Lung (tissue), 12 donors: ENCODE results near the gene GNB2. TPM values are rescaled to one million over a fixed set of nuclear protein-coding genes. Genes with fewer than 3 reads are reported as not detected.
"Not testable (repeated sequence)": the region's sequence is repeated elsewhere in the genome, so short reads cannot be mapped to it uniquely, and the experiment has no call there.

Experiments used
- ATAC-seq: fragments of 200-7000 bp; cut with Tn5 transposase; one replicate; pipeline ENCODE4 v1.9.1; 2020; ENCODE audit warnings: moderate number of reproducible peaks; ENCODE audit not compliant: insufficient read depth, low FRiP score
- DNase-seq, 3 donors: peaks; one replicate each; pipeline ENCODE4 v3.0.0-alpha.2; 2013 to 2017
- H3K27ac ChIP-seq, 2 donors: one replicate each; pipeline ENCODE4 v1.5.1; 2013; ENCODE audit warnings: mild to moderate bottlenecking in 2 of 2, moderate library complexity in 2 of 2, control low read depth in 1 of 2, inconsistent platforms in 1 of 2, low read depth in 1 of 2, low read length in 1 of 2
- H3K27me3 ChIP-seq, 3 donors: one replicate each; pipeline ENCODE4 v1.5.1; 2013; ENCODE audit warnings: low read length in 2 of 3; ENCODE audit not compliant: control insufficient read depth in 3 of 3, insufficient read depth in 3 of 3
- H3K36me3 ChIP-seq, 4 donors: one replicate each; pipeline ENCODE4 v1.5.1; 2013; ENCODE audit warnings: low read length in 4 of 4, mild to moderate bottlenecking in 1 of 4, moderate library complexity in 1 of 4; ENCODE audit not compliant: control insufficient read depth in 4 of 4, insufficient read depth in 4 of 4
- H3K4me1 ChIP-seq, 5 donors: one replicate each; pipeline ENCODE4 v1.5.1; 2013; ENCODE audit warnings: low read length in 5 of 5, mild to moderate bottlenecking in 2 of 5, moderate library complexity in 1 of 5; ENCODE audit not compliant: control insufficient read depth in 5 of 5, insufficient read depth in 5 of 5
- H3K4me3 ChIP-seq: one replicate; pipeline ENCODE4 v1.5.1; 2013; ENCODE audit warnings: mild to moderate bottlenecking, control low read depth, moderate library complexity
- H3K9ac ChIP-seq, 2 donors: one replicate each; pipeline ENCODE4 v1.5.1; 2013; ENCODE audit warnings: low read length in 2 of 2, control low read depth in 1 of 2; ENCODE audit not compliant: insufficient read depth in 1 of 2
- H3K9me3 ChIP-seq, 4 donors: one replicate each; pipeline ENCODE4 v1.5.1; 2013; ENCODE audit warnings: low read length in 3 of 4, mild to moderate bottlenecking in 1 of 4, moderate library complexity in 1 of 4; ENCODE audit not compliant: control insufficient read depth in 4 of 4, insufficient read depth in 3 of 4
- CTCF ChIP-seq: IDR thresholded peaks from 2 replicates; pipeline ENCODE4 v1.5.1; 2012; ENCODE audit warnings: mild to moderate bottlenecking; ENCODE audit errors: control extremely low read depth, extremely low read depth
- WGBS, 2 donors: extraction: QIAGEN DNeasy Blood & Tissue Kit; methylation state at CpG; one replicate each; pipeline ENCODE4 v1.1.7; 2013; 5-methylcytosine and 5-hydroxymethylcytosine counted together
- polyA plus RNA-seq, 2 donors: library from polyadenylated mRNA; stranded (reverse); fragments of 200-250 nt; gene quantifications; one replicate each; pipeline ENCODE4 v1.2.1, GENCODE V29; 2013
- total RNA-seq, 2 donors: library from RNA; depleted of rRNA in 1 of 2; stranded (reverse); fragments of >200 nt in 1 of 2; gene quantifications; one replicate each; pipeline ENCODE4 v1.2.1, GENCODE V29; 2014 to 2021
- donor health status: control.
- donor health status: control.
- donor health status: Bipolar disorder and iron deficiency.
- donor health status: healthy.
- donor health status: DM: yes; HTN: yes; CAD: no.

Gene GNB2
- total and polyA plus RNA-seq, 4 donors, result 130 to 381 (median 238) TPM

- Histone ChIP-seq H3K9ac (no peak overlapping the region), H3K36me3 (no peaks in the 10 kb centered on the region), H3K4me3 (no peak overlapping the region), H3K27ac (no peak overlapping the region), H3K4me1 (peaks cover 0 to 10% (median 3%) of the 10 kb centered on the region in 5 donors), H3K27me3 (peaks cover 7 to 26% (median 23%) of the 10 kb centered on the region in 3 donors), H3K9me3 (peaks cover 0 to 2% (median 0%) of the 10 kb centered on the region in 4 donors)
- ATAC-seq, result no peak
- 83 to 90% methylated on average over 16 of the region's 16 CpGs for WGBS, 2 donors
- DNase-seq, result no peak
- no peak for TF ChIP-seq CTCF
These were observed 50.3 kb downstream of the GNB2 start for GRCh38 chr7:100723732-100724275.

- H3K9ac ChIP-seq, ATAC-seq, H3K36me3 ChIP-seq, H3K9me3 ChIP-seq, H3K4me3 ChIP-seq, DNase-seq, H3K27ac ChIP-seq, H3K4me1 ChIP-seq: not testable (repeated sequence)
- 92 to 100% methylated on average over 2 of the region's 2 CpGs for WGBS, 2 donors
- H3K27me3 ChIP-seq, result peaks cover 7 to 28% (median 19%) of the 10 kb centered on the region in 3 donors
These were observed 50.8 kb downstream of the GNB2 start for GRCh38 chr7:100724364-100724763.

GRCh38 chr7:100726996-100727761 lies 53.6 kb downstream of the GNB2 start:
- ATAC-seq, result no peak
- Histone ChIP-seq H3K27me3 (peaks cover 0 to 5% (median 3%) of the 10 kb centered on the region in 3 donors), H3K4me1 (peaks cover 0 to 2% (median 0%) of the 10 kb centered on the region in 5 donors), H3K27ac (peak overlapping the region in 1 of 2 donors; percentile 40), H3K4me3 (no peak overlapping the region), H3K9ac (no peak overlapping the region), H3K36me3 (no peaks in the 10 kb centered on the region), H3K9me3 (no peaks in the 10 kb centered on the region)
- peak in 1 of 3 donors; percentile 8 for DNase-seq
- no peak for TF ChIP-seq CTCF
- WGBS, 2 donors, result 55 to 68% methylated on average over 12 of the region's 12 CpGs

GRCh38 chr7:100728196-100728595 lies 54.7 kb downstream of the GNB2 start:
- peaks cover 0 to 5% (median 0%) of the 10 kb centered on the region in 3 donors for H3K27me3 ChIP-seq
- H3K36me3 ChIP-seq, result no peaks in the 10 kb centered on the region
- ATAC-seq (no peak), DNase-seq (no peak)
- WGBS, 2 donors, result 82 to 90% methylated on average over 8 of the region's 8 CpGs
- no peak overlapping the region for H3K4me3 ChIP-seq
- H3K27ac ChIP-seq, result no peak overlapping the region
- H3K4me1 ChIP-seq, result peaks cover 0 to 2% (median 0%) of the 10 kb centered on the region in 5 donors
- no peak overlapping the region for H3K9ac ChIP-seq
- TF ChIP-seq CTCF, result no peak
- no peaks in the 10 kb centered on the region for H3K9me3 ChIP-seq

Other genes starting within 250 kb of the GNB2 start
- gene ZCWPW1, start 245.0 kb upstream of the GNB2 start, total RNA-seq, result 1 to 10 TPM; 5.6 to 7.2 TPM
- gene ZCWPW1, start 245.0 kb upstream of the GNB2 start, polyA plus RNA-seq, result 10 to 100 TPM in 1 of 2 donors, 1 to 10 TPM in 1; 5.1 to 12.2 TPM
- gene MEPCE, start 243.9 kb upstream of the GNB2 start, total RNA-seq, result 10 to 100 TPM; 25.6 to 38.7 TPM
- gene MEPCE, start 243.9 kb upstream of the GNB2 start, polyA plus RNA-seq, result 10 to 100 TPM; 27.9 to 30.4 TPM
- 10 to 100 TPM in 1 of 2 donors, 1 to 10 TPM in 1; 8.2 to 36.4 TPM for gene PPP1R35, start 237.2 kb upstream of the GNB2 start, total RNA-seq
- 10 to 100 TPM; 38.2 to 65.1 TPM for gene PPP1R35, start 237.2 kb upstream of the GNB2 start, polyA plus RNA-seq
- 1 to 10 TPM in 1 of 2 donors, under 1 TPM in 1; 0.83 to 2.0 TPM for gene SPACDR, start 209.5 kb upstream of the GNB2 start, total RNA-seq
- under 1 TPM; 0.54 to 0.83 TPM for gene SPACDR, start 209.5 kb upstream of the GNB2 start, polyA plus RNA-seq
- 10 to 100 TPM; 38.2 to 62.8 TPM for gene TSC22D4, start 194.5 kb upstream of the GNB2 start, total RNA-seq
- 10 to 100 TPM; 33.6 to 62.0 TPM for gene TSC22D4, start 194.5 kb upstream of the GNB2 start, polyA plus RNA-seq
- gene NYAP1, start 189.8 kb upstream of the GNB2 start, total RNA-seq, result 1 to 10 TPM in 1 of 2 donors, under 1 TPM in 1; 0.52 to 1.1 TPM
- gene NYAP1, start 189.8 kb upstream of the GNB2 start, polyA plus RNA-seq, result under 1 TPM; 0.32 to 0.39 TPM
- gene AGFG2, start 134.5 kb upstream of the GNB2 start, total RNA-seq, result 10 to 100 TPM; 22.8 to 36.0 TPM
- gene AGFG2, start 134.5 kb upstream of the GNB2 start, polyA plus RNA-seq, result 10 to 100 TPM; 15.9 to 16.6 TPM
- gene SAP25, start 99.8 kb upstream of the GNB2 start, total RNA-seq, result 1 to 10 TPM; 1.9 to 8.8 TPM
- gene SAP25, start 99.8 kb upstream of the GNB2 start, polyA plus RNA-seq, result 1 to 10 TPM; 3.7 to 9.9 TPM
- gene LRCH4, start 87.6 kb upstream of the GNB2 start, total RNA-seq, result 100 to 1,000 TPM in 1 of 2 donors, 10 to 100 TPM in 1; 38.1 to 109 TPM
- 100 to 1,000 TPM in 1 of 2 donors, 10 to 100 TPM in 1; 81.7 to 103 TPM for gene LRCH4, start 87.6 kb upstream of the GNB2 start, polyA plus RNA-seq
- gene FBXO24, start 87.4 kb upstream of the GNB2 start, total RNA-seq, result 1 to 10 TPM in 1 of 2 donors, under 1 TPM in 1; 0.25 to 1.3 TPM
- under 1 TPM; 0.30 to 0.35 TPM for gene FBXO24, start 87.4 kb upstream of the GNB2 start, polyA plus RNA-seq
- 100 to 1,000 TPM in 1 of 2 donors, 10 to 100 TPM in 1; 53.6 to 105 TPM for gene PCOLCE, start 71.4 kb upstream of the GNB2 start, total RNA-seq
- gene PCOLCE, start 71.4 kb upstream of the GNB2 start, polyA plus RNA-seq, result 10 to 100 TPM; 48.4 to 73.5 TPM
- 10 to 100 TPM; 13.2 to 26.9 TPM for gene MOSPD3, start 61.2 kb upstream of the GNB2 start, total RNA-seq
- gene MOSPD3, start 61.2 kb upstream of the GNB2 start, polyA plus RNA-seq, result 10 to 100 TPM; 15.5 to 18.8 TPM
- 1 to 10 TPM; 1.7 to 2.1 TPM for gene TFR2, start 32.2 kb upstream of the GNB2 start, total RNA-seq
- gene TFR2, start 32.2 kb upstream of the GNB2 start, polyA plus RNA-seq, result under 1 TPM; 0.33 to 0.85 TPM
- not detected for gene ACTL6B, start 17.3 kb upstream of the GNB2 start, total RNA-seq
- gene ACTL6B, start 17.3 kb upstream of the GNB2 start, polyA plus RNA-seq, result not detected
- gene GIGYF1, start 20.5 kb downstream of the GNB2 start, total RNA-seq, result 10 to 100 TPM; 30.8 to 41.6 TPM
- gene GIGYF1, start 20.5 kb downstream of the GNB2 start, polyA plus RNA-seq, result 10 to 100 TPM; 19.0 to 36.8 TPM
- 10 to 100 TPM; 20.3 to 30.1 TPM for gene POP7, start 32.4 kb downstream of the GNB2 start, total RNA-seq
- 10 to 100 TPM; 36.5 to 50.6 TPM for gene POP7, start 32.4 kb downstream of the GNB2 start, polyA plus RNA-seq
- gene EPO, start 46.7 kb downstream of the GNB2 start, total RNA-seq, result not detected
- under 1 TPM in 1 of 2 donors, not detected in 1; 0.10 TPM for gene EPO, start 46.7 kb downstream of the GNB2 start, polyA plus RNA-seq
- gene ZAN, start 59.9 kb downstream of the GNB2 start, total RNA-seq, result under 1 TPM in 1 of 2 donors, not detected in 1; 0.03 TPM
- not detected for gene ZAN, start 59.9 kb downstream of the GNB2 start, polyA plus RNA-seq
- 10 to 100 TPM; 55.2 to 64.2 TPM for gene EPHB4, start 153.8 kb downstream of the GNB2 start, total RNA-seq
- gene EPHB4, start 153.8 kb downstream of the GNB2 start, polyA plus RNA-seq, result 10 to 100 TPM; 21.7 to 45.7 TPM
- 10 to 100 TPM; 28.5 to 49.1 TPM for gene SLC12A9, start 179.0 kb downstream of the GNB2 start, total RNA-seq
- 10 to 100 TPM; 29.2 to 52.6 TPM for gene SLC12A9, start 179.0 kb downstream of the GNB2 start, polyA plus RNA-seq
- gene TRIP6, start 193.6 kb downstream of the GNB2 start, total RNA-seq, result 10 to 100 TPM; 43.5 to 81.8 TPM
- 10 to 100 TPM; 41.4 to 61.2 TPM for gene TRIP6, start 193.6 kb downstream of the GNB2 start, polyA plus RNA-seq
- 100 to 1,000 TPM in 1 of 2 donors, 10 to 100 TPM in 1; 58.5 to 120 TPM for gene SRRT, start 201.4 kb downstream of the GNB2 start, total RNA-seq
- gene SRRT, start 201.4 kb downstream of the GNB2 start, polyA plus RNA-seq, result 10 to 100 TPM; 76.1 to 79.8 TPM
- gene UFSP1, start 216.0 kb downstream of the GNB2 start, total RNA-seq, result 1 to 10 TPM; 1.5 to 5.8 TPM
- gene UFSP1, start 216.0 kb downstream of the GNB2 start, polyA plus RNA-seq, result 1 to 10 TPM; 5.2 to 6.2 TPM
- gene ACHE, start 222.1 kb downstream of the GNB2 start, total RNA-seq, result 1 to 10 TPM; 7.2 to 8.2 TPM
- gene ACHE, start 222.1 kb downstream of the GNB2 start, polyA plus RNA-seq, result 1 to 10 TPM; 2.6 to 6.2 TPM